DOHH2 (cell line): ENCODE results near the gene MRFAP1.

ENCODE experiments used
- H3F3A ChIP-seq: fragments of 200-600 bp; sonication (generic), shearing (Covaris generic); 2 replicates; pipeline ENCODE4 v1.6.0; 2016; ENCODE audit warnings: antibody characterized with exemption, mild to moderate bottlenecking; ENCODE audit not compliant: control insufficient read depth, insufficient read depth
- H3K27ac ChIP-seq: fragments of 200-600 bp; sonication (generic); 2 replicates; pipeline ENCODE4 v1.5.1; 2014; ENCODE audit warnings: low read depth, mild to moderate bottlenecking, low read length, moderate library complexity
- H3K27me3 ChIP-seq: fragments of 200-600 bp; sonication (generic); 2 replicates; pipeline ENCODE4 v1.6.1; 2014; ENCODE audit warnings: mild to moderate bottlenecking, low read length, mixed read lengths; ENCODE audit not compliant: control insufficient read depth
- H3K36me3 ChIP-seq: fragments of 200-600 bp; sonication (generic); 2 replicates; pipeline ENCODE4 v1.6.1; 2014; ENCODE audit warnings: mild to moderate bottlenecking, low read length, moderate library complexity, mixed read lengths; ENCODE audit not compliant: control insufficient read depth
- H3K4me1 ChIP-seq: fragments of 200-600 bp; sonication (generic); 2 replicates; pipeline ENCODE4 v1.6.1; 2014; ENCODE audit warnings: mild to moderate bottlenecking, low read length, mixed read lengths; ENCODE audit not compliant: control insufficient read depth
- H3K4me2 ChIP-seq: fragments of 200-600 bp; sonication (generic); 2 replicates; pipeline ENCODE4 v1.6.0; 2014; ENCODE audit warnings: mild to moderate bottlenecking, low read length, moderate library complexity
- H3K4me3 ChIP-seq: fragments of 200-600 bp; sonication (generic); 2 replicates; pipeline ENCODE4 v1.5.1; 2014; ENCODE audit warnings: mild to moderate bottlenecking, low read length, mixed read lengths
- H3K79me2 ChIP-seq: fragments of 200-600 bp; sonication (generic); 2 replicates; pipeline ENCODE4 v1.6.1; 2014; ENCODE audit warnings: mild to moderate bottlenecking, low read length, mixed read lengths; ENCODE audit not compliant: control insufficient read depth
- H3K9me2 ChIP-seq: fragments of 200-600 bp; sonication (generic); replicated peaks from 2 replicates; pipeline ENCODE4 v1.6.1; 2014; ENCODE audit warnings: mild to moderate bottlenecking, low read length, mixed read lengths; ENCODE audit not compliant: control insufficient read depth
- H3K9me3 ChIP-seq: fragments of 200-600 bp; sonication (generic); 2 replicates; pipeline ENCODE4 v1.6.1; 2014; ENCODE audit warnings: antibody characterized with exemption, low read length, mixed read lengths; ENCODE audit not compliant: control insufficient read depth, insufficient read depth
- H4K20me1 ChIP-seq: fragments of 200-600 bp; sonication (generic); 2 replicates; pipeline ENCODE4 v1.6.0; 2014; ENCODE audit warnings: low read depth, mild to moderate bottlenecking, antibody characterized with exemption, low read length, moderate library complexity; ENCODE audit not compliant: control insufficient read depth, insufficient read depth
- CTCF ChIP-seq: fragments of 200-600 bp; sonication (generic); IDR thresholded peaks from one replicate; pipeline ENCODE4 v1.5.1; 2014; ENCODE audit warnings: antibody characterized with exemption, mild to moderate bottlenecking, low read depth, low read length; ENCODE audit not compliant: poor library complexity, severe bottlenecking
- EZH2phosphoT487 ChIP-seq: fragments of 200-600 bp; sonication (generic); IDR thresholded peaks from 2 replicates; pipeline ENCODE4 v1.6.1; 2017; ENCODE audit warnings: borderline replicate concordance, mild to moderate bottlenecking, antibody characterized with exemption, low read length, moderate library complexity, mixed read lengths

MRFAP1 gene

DNA sequence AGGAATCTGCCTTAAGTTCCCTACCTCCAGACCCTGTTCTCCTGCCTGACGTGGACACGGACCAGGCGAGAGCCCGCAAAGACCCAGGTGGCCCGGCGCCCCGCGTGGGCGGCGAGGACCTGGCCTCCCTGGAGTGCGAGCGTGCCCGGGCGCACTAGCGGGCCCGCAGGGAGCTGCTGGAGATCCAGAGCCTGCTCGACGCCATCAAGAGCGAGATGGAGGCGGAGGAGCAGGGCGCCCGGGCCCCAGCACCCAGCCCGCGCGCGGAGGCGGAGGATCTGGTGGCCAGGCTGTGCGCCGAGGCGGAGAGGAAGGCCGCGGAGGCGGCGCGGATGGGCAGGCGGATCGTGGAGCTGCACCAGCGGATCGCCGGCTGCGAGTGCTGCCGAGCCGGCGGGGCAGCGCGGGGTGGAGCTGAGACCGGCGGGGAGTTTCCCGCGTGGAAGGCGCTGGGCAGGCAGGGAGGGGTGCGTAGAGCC, 18.2 kb downstream of the MRFAP1 start:
- no peaks in the 10 kb centered on the region for H3K9me2 ChIP-seq
- no peak overlapping the region for H3K27ac ChIP-seq
- no peaks in the 10 kb centered on the region for H3K36me3 ChIP-seq
- no peak overlapping the region for H3K4me3 ChIP-seq
- no peaks in the 10 kb centered on the region for H3K79me2 ChIP-seq
- H3K9me3 ChIP-seq = no peaks in the 10 kb centered on the region
- no peaks in the 10 kb centered on the region for H3F3A ChIP-seq
- H4K20me1 ChIP-seq = no peaks in the 10 kb centered on the region
- TF ChIP-seq EZH2phosphoT487 (no peak), CTCF (no peak)
- H3K4me1 ChIP-seq = no peaks in the 10 kb centered on the region
- H3K27me3 ChIP-seq = peaks cover 31% of the 10 kb centered on the region
- H3K4me2 ChIP-seq = no peak overlapping the region

GRCh38 chr4:6659897-6660296, 19.4 kb downstream of the MRFAP1 start:
- Histone ChIP-seq H3K27me3 (peaks cover 31% of the 10 kb centered on the region), H3K9me3 (no peaks in the 10 kb centered on the region), H3K36me3 (no peaks in the 10 kb centered on the region), H3K9me2 (no peaks in the 10 kb centered on the region), H3K4me1 (no peaks in the 10 kb centered on the region), H3K4me3 (no peak overlapping the region), H3K79me2 (no peaks in the 10 kb centered on the region), H3K4me2 (no peak overlapping the region), H4K20me1 (no peaks in the 10 kb centered on the region), H3K27ac (no peak overlapping the region), H3F3A (no peaks in the 10 kb centered on the region)
- no peak for TF ChIP-seq EZH2phosphoT487
- TF ChIP-seq CTCF = no peak

DNA sequence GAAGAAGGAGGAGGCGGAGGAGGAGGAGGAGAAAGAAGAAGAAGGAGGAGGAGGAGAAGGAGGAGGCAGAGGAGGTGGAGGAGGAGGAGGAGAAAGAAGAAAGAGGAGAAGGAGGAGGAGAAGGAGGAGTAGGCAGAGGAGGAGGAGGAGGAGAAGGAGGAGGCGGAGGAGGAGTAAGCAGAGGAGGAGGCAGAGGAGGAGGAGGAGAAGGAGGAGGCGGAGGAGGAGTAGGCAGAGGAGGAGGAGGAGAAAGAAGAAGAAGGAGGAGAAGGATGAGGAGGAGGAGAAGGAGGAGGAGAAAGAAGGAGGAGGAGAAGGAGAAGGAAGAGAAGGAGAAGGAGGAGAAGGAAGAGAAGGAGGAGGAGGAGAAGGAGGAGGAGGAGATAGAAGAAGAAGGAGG, 19.9 kb downstream of the MRFAP1 start:
- Histone ChIP-seq H3K79me2 (no peaks in the 10 kb centered on the region), H3K4me3 (no peak overlapping the region), H3K36me3 (no peaks in the 10 kb centered on the region), H3K9me3 (no peaks in the 10 kb centered on the region), H3F3A (no peaks in the 10 kb centered on the region), H3K27ac (no peak overlapping the region), H4K20me1 (no peaks in the 10 kb centered on the region), H3K9me2 (no peaks in the 10 kb centered on the region), H3K4me1 (no peaks in the 10 kb centered on the region), H3K4me2 (no peak overlapping the region), H3K27me3 (peaks cover 31% of the 10 kb centered on the region)
- no peak for TF ChIP-seq CTCF
- no peak for TF ChIP-seq EZH2phosphoT487
